Kidney (tissue), 14 donors: Measurements from ENCODE around the gene PNMA6E. TPM values are rescaled to one million over a fixed set of nuclear protein-coding genes. Genes with fewer than 3 reads are reported as not detected.

Source experiments
- DNase-seq, 5 donors: peaks; one replicate each; pipeline ENCODE4 v3.0.0-alpha.2; 2013 to 2020
- FAIRE-seq: peaks from 2 replicates; lab custom pipeline; 2012; peaks lifted over from hg19 to GRCh38; lab: Jason Lieb, UNC
- H3K27ac ChIP-seq, 2 donors: one replicate each; pipeline ENCODE4 v1.7.0; 2013; ENCODE audit warnings: low read depth in 2 of 2, low read length in 2 of 2, inconsistent platforms in 1 of 2
- H3K27me3 ChIP-seq: one replicate; pipeline ENCODE4 v1.7.1; 2013; ENCODE audit warnings: low read length, inconsistent platforms; ENCODE audit not compliant: control insufficient read depth, insufficient read depth
- H3K36me3 ChIP-seq, 3 donors: one replicate each; pipeline versions ENCODE4 v1.7.0 to v1.7.1; 2013; ENCODE audit warnings: low read length in 3 of 3, control low read depth in 1 of 3, inconsistent platforms in 1 of 3; ENCODE audit not compliant: insufficient read depth in 3 of 3, control insufficient read depth in 2 of 3
- H3K4me1 ChIP-seq, 3 donors: one replicate each; pipeline versions ENCODE4 v1.7.0 to v1.7.1; 2013; ENCODE audit warnings: low read length in 3 of 3, inconsistent platforms in 1 of 3, low read depth in 1 of 3; ENCODE audit not compliant: control insufficient read depth in 2 of 3, insufficient read depth in 2 of 3
- H3K4me3 ChIP-seq, 3 donors: one replicate each; pipeline versions ENCODE4 v1.7.0 to v1.8.1; 2013; ENCODE audit warnings: low read length in 3 of 3, control low read depth in 1 of 3, inconsistent platforms in 1 of 3
- H3K9ac ChIP-seq, 3 donors: one replicate each; pipeline versions ENCODE4 v1.7.0 to v1.7.1; 2013; ENCODE audit warnings: low read length in 3 of 3, control low read depth in 1 of 3, inconsistent platforms in 1 of 3
- H3K9me3 ChIP-seq, 3 donors: one replicate each; pipeline versions ENCODE4 v1.7.0 to v1.7.1; 2013; ENCODE audit warnings: low read length in 3 of 3, control low read depth in 1 of 3, inconsistent platforms in 1 of 3; ENCODE audit not compliant: control insufficient read depth in 2 of 3, insufficient read depth in 1 of 3
- CTCF ChIP-seq: IDR thresholded peaks from 3 replicates; pipeline ENCODE4 v1.5.1; 2012; ENCODE audit warnings: mild to moderate bottlenecking, moderate library complexity, borderline replicate concordance; ENCODE audit not compliant: insufficient read depth; ENCODE audit errors: extremely low read depth
- intact Hi-C: fragments of 100-400 bp; cut with DNase I; formaldehyde crosslinking; loops from one replicate; pipeline ENCODE4 v1.11.1; 2022
- polyA plus RNA-seq: library from polyadenylated mRNA; stranded (reverse); fragments of 350-450 nt; fragmentation: Illumina TruSeq; extraction: RNeasy Lipid Tissue Mini Kit (QIAGEN cat#74804); gene quantifications from one replicate; pipeline ENCODE4 v1.2.3, GENCODE V29; 2014; ENCODE audit warnings: low read depth, low replicate concordance; ENCODE audit not compliant: insufficient read depth
- total RNA-seq: library from RNA; stranded (reverse); fragmentation: NEBNext Ultra II Directional; extraction: Animal tissue kit (Norgen Biotek cat#: 25700); gene quantifications from one replicate; pipeline ENCODE4 v1.2.1, GENCODE V29; 2021
- donor health status: control.
- donor health status: control.
- donor health status: control.
- donor health status: control.
- donor health status: control.
- donor health status: DM: yes; HTN: yes; CAD: no.
- donor health status: Normal renal cell carcinoma (clear cell type).

PNMA6E gene
- total and polyA plus RNA-seq, 2 donors from 2014 or later = not detected

- H3K9ac ChIP-seq = no peak overlapping the region
- intact Hi-C loops = no loop called here
- H3K27me3 ChIP-seq = no peaks in the 10 kb centered on the region
- TF ChIP-seq CTCF = no peak
- peaks cover 0 to 7% (median 0%) of the 10 kb centered on the region in 3 donors for H3K4me1 ChIP-seq
- no peaks in the 10 kb centered on the region for H3K9me3 ChIP-seq
- DNase-seq (peak in 1 of 5 donors; percentile 33), FAIRE-seq (no peak)
- no peak overlapping the region for H3K4me3 ChIP-seq
- no peak overlapping the region for H3K27ac ChIP-seq
- no peaks in the 10 kb centered on the region for H3K36me3 ChIP-seq
These were observed 11.9 kb upstream of the PNMA6E start for GRCh38 chrX:153412746-153413720.

- intact Hi-C loops = no loop called here
- H3K4me1 ChIP-seq = peaks cover 0 to 7% (median 0%) of the 10 kb centered on the region in 3 donors
- no peaks in the 10 kb centered on the region for H3K9me3 ChIP-seq
- H3K4me3 ChIP-seq = peak overlapping the region in 1 of 3 donors; percentile 32
- no peak for TF ChIP-seq CTCF
- no peaks in the 10 kb centered on the region for H3K36me3 ChIP-seq
- no peak overlapping the region for H3K27ac ChIP-seq
- FAIRE-seq (no peak), DNase-seq (peak in 1 of 5 donors; percentile 17)
- peak overlapping the region in 1 of 3 donors; percentile 34 for H3K9ac ChIP-seq
- no peaks in the 10 kb centered on the region for H3K27me3 ChIP-seq
These were observed 10.9 kb upstream of the PNMA6E start for GRCh38 chrX:153411988-153412574.

GRCh38 chrX:153411255-153411987, 10.3 kb upstream of the PNMA6E start, which contains the start of gene ZFP92:
TSS of gene ZFP92 (plus strand) at chrX:153411472. CDS start at chrX:153418323, 6,851 bp downstream.
- H3K27ac ChIP-seq = no peak within 1 kb of the TSS
- intact Hi-C loops = no loop called here
- H3K36me3 ChIP-seq = no peaks in the 10 kb centered on the region
- H3K9ac ChIP-seq = peak within 1 kb of the TSS in 1 of 3 donors; percentile 34
- no peak for FAIRE-seq
- no peak for DNase-seq
- peak within 1 kb of the TSS in 1 of 3 donors; percentile 32 for H3K4me3 ChIP-seq
- H3K9me3 ChIP-seq = no peaks in the 10 kb centered on the region
- no peaks in the 10 kb centered on the region for H3K27me3 ChIP-seq
- peaks cover 0 to 7% (median 0%) of the 10 kb centered on the region in 3 donors for H3K4me1 ChIP-seq
- no peak for TF ChIP-seq CTCF
